ENCODE results near the gene BORCS5.

DNA sequence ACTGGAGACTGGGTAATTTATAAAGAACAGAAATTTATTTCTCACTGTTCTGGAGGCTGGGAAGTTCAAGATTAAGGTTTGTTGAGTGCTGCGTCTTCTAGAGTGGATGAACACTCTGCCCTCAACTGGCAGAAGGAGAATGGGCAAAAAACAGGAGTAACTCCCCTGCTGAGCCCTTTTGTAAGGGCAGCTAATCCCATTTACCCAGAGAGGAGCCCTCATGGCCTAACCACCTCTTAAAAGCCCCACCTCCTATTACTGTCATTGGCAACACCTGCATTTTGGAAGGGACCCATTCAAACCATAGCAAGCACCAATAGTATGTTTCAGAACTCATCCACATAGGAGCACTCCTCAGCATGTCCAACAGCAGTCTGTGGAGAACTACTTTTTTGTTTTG is 47.4 kb downstream of the BORCS5 start:
- no peak for TF ChIP-seq CTCF (conservative IDR thresholded peaks at IDR 0.05; ENCODE audit: low read depth, low read length)
- no peak for TF ChIP-seq EZH2 (IDR thresholded peaks at IDR 0.05; ENCODE audit: borderline replicate concordance, low read depth, low read length, poor library complexity, severe bottlenecking)

Data from A673 (cell line).